Cardiac septum (tissue), 1 donor: ENCODE measurements around the gene PDE9A. TPM values are rescaled to one million over a fixed set of nuclear protein-coding genes. Genes with fewer than 3 reads are reported as not detected.

Source experiments
- DNase-seq: peaks from one replicate; pipeline ENCODE4 v3.0.0-alpha.2; 2020; ENCODE audit warnings: low spot score
- intact Hi-C: fragments of 100-400 bp; cut with DNase I; formaldehyde crosslinking; loops from one replicate; pipeline ENCODE4 v1.14.0; 2022
- total RNA-seq: library from RNA; stranded (reverse); fragmentation: NEBNext Ultra II Directional; extraction: Animal tissue kit (Norgen Biotek cat#: 25700); gene quantifications from one replicate; pipeline ENCODE4 v1.2.1, GENCODE V29; 2021
- donor health status: DM: no; HTN: no; CAD: no.

PDE9A gene
- total RNA-seq, 1 donor from 2014 or later = 1.1 TPM

GRCh38 chr21:42722808-42723473, 69.5 kb downstream of the PDE9A start:
- intact Hi-C loops = loop anchor here (10.0 kb wide), 1 partner anchor 68 kb away; the partner anchor contains the start of gene PDE9A

GRCh38 chr21:42724226-42724920, 71.0 kb downstream of the PDE9A start:
- DNase-seq = no peak
- intact Hi-C loops = loop anchor here (10.0 kb wide), 1 partner anchor 70 kb away; the partner anchor contains the start of gene PDE9A

More at GRCh38 chr21:42722808-42723473, 69.5 kb downstream of the PDE9A start:
- no peak for DNase-seq

- intact Hi-C loops = loop anchor here (10.0 kb wide), 1 partner anchor 71 kb away; the partner anchor contains the start of gene PDE9A
Measured at GRCh38 chr21:42725416-42725930, 72.1 kb downstream of the PDE9A start.

GRCh38 chr21:42731264-42732032, 78.0 kb downstream of the PDE9A start:
- DNase-seq = no peak
- intact Hi-C loops = no loop called here

More at GRCh38 chr21:42725416-42725930, 72.1 kb downstream of the PDE9A start:
- no peak for DNase-seq

- intact Hi-C loops = no loop called here
- DNase-seq = peak; percentile 58
Measured at GRCh38 chr21:42732033-42732410, 78.6 kb downstream of the PDE9A start.

- intact Hi-C loops = no loop called here
- peak; percentile 5 for DNase-seq
Measured at GRCh38 chr21:42733037-42733627, 79.7 kb downstream of the PDE9A start.

- peak; percentile 26 for DNase-seq
- intact Hi-C loops = no loop called here
Measured at GRCh38 chr21:42733874-42734273, 80.5 kb downstream of the PDE9A start.

- no peak for DNase-seq
Measured at GRCh38 chr21:42734323-42734971, 81.0 kb downstream of the PDE9A start.

GRCh38 chr21:42735061-42735460, 81.6 kb downstream of the PDE9A start:
- intact Hi-C loops = no loop called here
- DNase-seq = peak; percentile 55

More at GRCh38 chr21:42734323-42734971, 81.0 kb downstream of the PDE9A start:
- intact Hi-C loops = no loop called here

- intact Hi-C loops = no loop called here
- DNase-seq = peak; percentile 29
Measured at GRCh38 chr21:42735944-42736343, 82.5 kb downstream of the PDE9A start.

GRCh38 chr21:42736646-42737350, 83.4 kb downstream of the PDE9A start:
- DNase-seq = peak; percentile 15
- intact Hi-C loops = no loop called here

GRCh38 chr21:42737951-42738590, 84.7 kb downstream of the PDE9A start:
- peak; percentile 80 for DNase-seq
- intact Hi-C loops = no loop called here

GRCh38 chr21:42739061-42739931, 85.9 kb downstream of the PDE9A start:
- intact Hi-C loops = no loop called here
- peak; percentile 56 for DNase-seq

GRCh38 chr21:42740405-42740909, 87.0 kb downstream of the PDE9A start:
- intact Hi-C loops = no loop called here

GRCh38 chr21:42741066-42741465, 87.6 kb downstream of the PDE9A start:
- DNase-seq = peak; percentile 20
- intact Hi-C loops = no loop called here

More at GRCh38 chr21:42740405-42740909, 87.0 kb downstream of the PDE9A start:
- no peak for DNase-seq

GRCh38 chr21:42744520-42745445, 91.4 kb downstream of the PDE9A start:
- peak; percentile 38 for DNase-seq
- intact Hi-C loops = no loop called here
